ENCODE data around the gene KRT86.

DNA sequence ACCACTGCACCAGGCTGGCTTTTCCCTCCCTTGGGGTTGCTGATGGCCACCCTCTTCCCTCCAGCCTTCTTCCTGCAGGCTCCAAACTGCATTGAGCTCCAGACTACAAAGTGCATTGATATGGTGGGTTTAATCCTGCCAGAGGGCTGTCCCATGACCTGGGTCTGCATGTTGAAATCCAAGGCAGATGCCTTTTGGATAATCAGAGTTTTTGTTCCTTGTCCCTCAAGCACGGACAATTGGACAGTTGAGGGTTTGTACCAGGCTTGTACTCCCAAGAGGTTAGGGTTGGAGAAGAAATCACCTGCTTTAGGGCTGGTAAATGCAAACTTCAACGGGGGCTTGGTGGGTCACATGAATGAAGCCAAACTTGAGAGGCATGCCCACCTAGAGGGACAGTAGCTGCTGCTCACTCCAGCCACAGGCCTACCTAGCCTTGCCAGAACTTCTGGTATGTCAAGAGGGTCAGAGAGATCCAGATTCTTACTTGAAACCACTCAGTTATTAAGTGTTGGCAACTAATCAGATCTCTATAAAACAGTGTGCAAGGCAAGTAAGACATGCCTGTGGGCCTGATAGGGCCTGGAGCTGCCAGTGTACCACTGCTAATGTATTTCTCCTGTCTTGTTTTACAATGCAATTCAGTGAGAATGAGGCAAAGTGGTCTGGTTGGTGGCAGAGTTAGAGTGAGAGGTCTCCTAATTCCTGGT is 68.5 kb downstream of the KRT86 start:
- no peak for TF ChIP-seq EZH2phosphoT487 (IDR thresholded peaks at IDR 0.05; ENCODE audit: insufficient read depth, low read depth)
- no peak for TF ChIP-seq EZH2 (IDR thresholded peaks at IDR 0.05; ENCODE audit: insufficient read depth, poor library complexity, severe bottlenecking)
